Epithelial cell of prostate (primary cell): Measurements from ENCODE around the gene LENG9.
"Not testable (repeated sequence)": the region's sequence is repeated elsewhere in the genome, so short reads cannot be mapped to it uniquely, and the experiment has no call there.

Experiments
- DNase-seq: peaks from one replicate; pipeline ENCODE4 v3.0.0-alpha.2; 2011; ENCODE audit warnings: low read depth, low spot score
- H3K27ac ChIP-seq: fragments of 450-650 bp; 2 replicates; pipeline ENCODE4 v1.5.1; 2017; ENCODE audit warnings: mild to moderate bottlenecking

Gene LENG9

GRCh38 chr19:54463531-54464043 lies at the start of gene LENG9:
Gene LENG9 (minus strand): TSS chr19:54463778. CDS start chr19:54463526, 252 bp downstream.
- DNase-seq, result peak; percentile 99
- H3K27ac ChIP-seq, result peak within 1 kb of the TSS; percentile 99

- not testable (repeated sequence) for DNase-seq, H3K27ac ChIP-seq
These were observed 45.8 kb upstream of the LENG9 start for GRCh38 chr19:54509200-54509940.

- DNase-seq, H3K27ac ChIP-seq: not testable (repeated sequence)
These were observed 44.9 kb upstream of the LENG9 start for GRCh38 chr19:54508487-54508886.

- DNase-seq, result no peak
- H3K27ac ChIP-seq, result no peak overlapping the region
These were observed 44.2 kb upstream of the LENG9 start for GRCh38 chr19:54507824-54508223.

- DNase-seq, result not testable (repeated sequence)
These were observed 43.6 kb upstream of the LENG9 start for GRCh38 chr19:54507038-54507717.

GRCh38 chr19:54506079-54506478 lies 42.5 kb upstream of the LENG9 start:
- no peak overlapping the region for H3K27ac ChIP-seq
- no peak for DNase-seq

More at GRCh38 chr19:54507038-54507717, 43.6 kb upstream of the LENG9 start:
- H3K27ac ChIP-seq, result not testable (repeated sequence)

GRCh38 chr19:54505542-54505941 lies 42.0 kb upstream of the LENG9 start:
- H3K27ac ChIP-seq, DNase-seq: not testable (repeated sequence)

GRCh38 chr19:54502518-54503048 lies 39.0 kb upstream of the LENG9 start, which contains the start of gene LAIR2:
Gene LAIR2 (plus strand): TSS chr19:54502831. CDS start chr19:54502919, 88 bp downstream.
- no peak within 1 kb of the TSS for H3K27ac ChIP-seq
- no peak for DNase-seq

GRCh38 chr19:54498451-54498772 lies 34.8 kb upstream of the LENG9 start:
- not testable (repeated sequence) for H3K27ac ChIP-seq, DNase-seq

- DNase-seq, H3K27ac ChIP-seq: not testable (repeated sequence)
These were observed 34.3 kb upstream of the LENG9 start for GRCh38 chr19:54497747-54498450.

- not testable (repeated sequence) for DNase-seq, H3K27ac ChIP-seq
These were observed 31.7 kb upstream of the LENG9 start for GRCh38 chr19:54495284-54495683.

- no peak for DNase-seq
- H3K27ac ChIP-seq, result no peak overlapping the region
These were observed 30.5 kb upstream of the LENG9 start for GRCh38 chr19:54493967-54494585.

GRCh38 chr19:54493056-54493455 lies 29.5 kb upstream of the LENG9 start:
- not testable (repeated sequence) for H3K27ac ChIP-seq, DNase-seq

GRCh38 chr19:54492568-54492967 lies 29.0 kb upstream of the LENG9 start:
- no peak overlapping the region for H3K27ac ChIP-seq
- DNase-seq, result no peak

GRCh38 chr19:54489766-54490165 lies 26.2 kb upstream of the LENG9 start:
- no peak for DNase-seq

GRCh38 chr19:54489341-54489740 lies 25.8 kb upstream of the LENG9 start:
- no peak overlapping the region for H3K27ac ChIP-seq
- DNase-seq, result no peak

More at GRCh38 chr19:54489766-54490165, 26.2 kb upstream of the LENG9 start:
- no peak overlapping the region for H3K27ac ChIP-seq

- no peak overlapping the region for H3K27ac ChIP-seq
- no peak for DNase-seq
These were observed 22.3 kb upstream of the LENG9 start for GRCh38 chr19:54485851-54486250.

- no peak overlapping the region for H3K27ac ChIP-seq
- DNase-seq, result no peak
These were observed 20.9 kb upstream of the LENG9 start for GRCh38 chr19:54484451-54484850.

GRCh38 chr19:54482889-54483288 lies 19.3 kb upstream of the LENG9 start:
- H3K27ac ChIP-seq, result no peak overlapping the region
- no peak for DNase-seq

GRCh38 chr19:54481326-54481930 lies 17.9 kb upstream of the LENG9 start:
- no peak for DNase-seq
- no peak overlapping the region for H3K27ac ChIP-seq
